ENCODE measurements around the gene RNASEH2B.

- TF ChIP-seq EP300 (IDR thresholded peaks at IDR 0.05) = no peak
- TF ChIP-seq, protein P1, sequence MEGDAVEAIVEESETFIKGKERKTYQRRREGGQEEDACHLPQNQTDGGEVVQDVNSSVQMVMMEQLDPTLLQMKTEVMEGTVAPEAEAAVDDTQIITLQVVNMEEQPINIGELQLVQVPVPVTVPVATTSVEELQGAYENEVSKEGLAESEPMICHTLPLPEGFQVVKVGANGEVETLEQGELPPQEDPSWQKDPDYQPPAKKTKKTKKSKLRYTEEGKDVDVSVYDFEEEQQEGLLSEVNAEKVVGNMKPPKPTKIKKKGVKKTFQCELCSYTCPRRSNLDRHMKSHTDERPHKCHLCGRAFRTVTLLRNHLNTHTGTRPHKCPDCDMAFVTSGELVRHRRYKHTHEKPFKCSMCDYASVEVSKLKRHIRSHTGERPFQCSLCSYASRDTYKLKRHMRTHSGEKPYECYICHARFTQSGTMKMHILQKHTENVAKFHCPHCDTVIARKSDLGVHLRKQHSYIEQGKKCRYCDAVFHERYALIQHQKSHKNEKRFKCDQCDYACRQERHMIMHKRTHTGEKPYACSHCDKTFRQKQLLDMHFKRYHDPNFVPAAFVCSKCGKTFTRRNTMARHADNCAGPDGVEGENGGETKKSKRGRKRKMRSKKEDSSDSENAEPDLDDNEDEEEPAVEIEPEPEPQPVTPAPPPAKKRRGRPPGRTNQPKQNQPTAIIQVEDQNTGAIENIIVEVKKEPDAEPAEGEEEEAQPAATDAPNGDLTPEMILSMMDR (IDR thresholded peaks at IDR 0.05) = no peak
- TF ChIP-seq, protein P2, sequence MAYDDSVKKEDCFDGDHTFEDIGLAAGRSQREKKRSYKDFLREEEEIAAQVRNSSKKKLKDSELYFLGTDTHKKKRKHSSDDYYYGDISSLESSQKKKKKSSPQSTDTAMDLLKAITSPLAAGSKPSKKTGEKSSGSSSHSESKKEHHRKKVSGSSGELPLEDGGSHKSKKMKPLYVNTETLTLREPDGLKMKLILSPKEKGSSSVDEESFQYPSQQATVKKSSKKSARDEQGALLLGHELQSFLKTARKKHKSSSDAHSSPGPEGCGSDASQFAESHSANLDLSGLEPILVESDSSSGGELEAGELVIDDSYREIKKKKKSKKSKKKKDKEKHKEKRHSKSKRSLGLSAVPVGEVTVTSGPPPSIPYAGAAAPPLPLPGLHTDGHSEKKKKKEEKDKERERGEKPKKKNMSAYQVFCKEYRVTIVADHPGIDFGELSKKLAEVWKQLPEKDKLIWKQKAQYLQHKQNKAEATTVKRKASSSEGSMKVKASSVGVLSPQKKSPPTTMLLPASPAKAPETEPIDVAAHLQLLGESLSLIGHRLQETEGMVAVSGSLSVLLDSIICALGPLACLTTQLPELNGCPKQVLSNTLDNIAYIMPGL (CRISPR knock-in tag; IDR thresholded peaks at IDR 0.05; ENCODE audit: borderline replicate concordance) = no peak
- no peak for TF ChIP-seq RARB (CRISPR knock-in tag; IDR thresholded peaks at IDR 0.05)
These were observed 25.9 kb upstream of the RNASEH2B start for GRCh38 chr13:50883728-50884127.
